Stimulated activated CD4-positive, alpha-beta T cell treated with anti-CD3 and anti-CD28 coated beads, Interleukin-1b, Interleukin-23, amount 100 ng/mL, for 1 hour (primary cell): ENCODE measurements around the gene CKS2.

ENCODE experiments used
- DNase-seq, 2 donors: peaks; one replicate each; pipeline ENCODE4 v3.0.0-alpha.2; 2020; ENCODE audit warnings: low read depth in 2 of 2

The CKS2 gene

DNA sequence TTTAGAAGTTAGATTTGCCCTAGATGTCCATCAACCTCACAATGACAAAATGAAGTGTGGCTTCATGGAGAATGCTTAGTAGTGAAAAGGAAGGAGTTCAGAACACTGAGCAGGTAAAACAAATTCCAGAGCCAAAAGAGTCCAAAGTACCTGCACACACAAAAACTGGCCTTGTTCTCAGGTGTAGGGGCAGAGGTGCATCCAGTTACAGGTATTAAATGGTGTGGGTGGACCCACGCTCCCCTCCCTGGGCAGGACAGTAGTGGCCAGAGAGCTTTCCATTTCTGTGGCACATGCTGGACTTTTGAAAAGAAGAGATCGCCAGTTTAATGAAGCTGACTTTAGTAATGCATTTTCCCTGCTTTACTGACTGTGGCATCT, 54.5 kb downstream of the CKS2 start:
- no peak for DNase-seq
